ENCODE results near the gene MAGI2. TPM values are rescaled to one million over a fixed set of nuclear protein-coding genes. Genes with fewer than 3 reads are reported as not detected.

The MAGI2 gene
- polyA plus RNA-seq, 3 donors: 0.03 to 0.11 TPM; not detected in 1

- no peak overlapping the region for H3K9ac ChIP-seq (ENCODE audit: insufficient read depth, low read length, poor library complexity, severe bottlenecking)
- DNase-seq: no peak
- peaks cover 0 to under 1% (median 0%) of the 10 kb centered on the region in 3 donors for H3K27me3 Mint-ChIP-seq (ENCODE audit: low read depth in 3 of 3)
- H3K4me1 ChIP-seq (ENCODE audit: control insufficient read depth in 1 of 2, insufficient read depth in 2 of 2, low read length in 2 of 2): no peaks in the 10 kb centered on the region
- H3K27ac ChIP-seq (ENCODE audit: low read depth in 1 of 2, low read length in 2 of 2): no peak overlapping the region
- no peak overlapping the region for H3K27ac Mint-ChIP-seq
- H3K9me3 ChIP-seq (replicated peaks in 1 of 2; ENCODE audit: control insufficient read depth in 1 of 2, insufficient read depth in 1 of 2, low read length in 2 of 2): no peaks in the 10 kb centered on the region
- H3K4me3 Mint-ChIP-seq: no peak overlapping the region
- H3K27me3 ChIP-seq (ENCODE audit: control insufficient read depth in 2 of 2, insufficient read depth in 2 of 2, low read length in 2 of 2): no peaks in the 10 kb centered on the region
- TF ChIP-seq CTCF (IDR thresholded peaks at IDR 0.05): no peak
- H4K20me1 ChIP-seq (ENCODE audit: insufficient read depth, low read length): no peaks in the 10 kb centered on the region
- no peaks in the 10 kb centered on the region for H3K36me3 ChIP-seq (replicated peaks in 1 of 2; ENCODE audit: control insufficient read depth in 1 of 2, insufficient read depth in 2 of 2, low read length in 2 of 2)
- intact Hi-C loops (cut with micrococcal nuclease): no loop called here
- peaks cover 0 to 1% (median 0%) of the 10 kb centered on the region in 7 donors for H3K9me3 Mint-ChIP-seq
- H3K4me1 Mint-ChIP-seq: no peaks in the 10 kb centered on the region
- no peak overlapping the region for H2AFZ ChIP-seq (ENCODE audit: insufficient read depth, low read depth, low read length, poor library complexity, severe bottlenecking)
- H3K4me3 ChIP-seq (replicated peaks in 1 of 3; ENCODE audit: low read depth in 2 of 3, low read length in 3 of 3): no peak overlapping the region
- no peak overlapping the region for H3K4me2 ChIP-seq (replicated peaks; ENCODE audit: extremely low read depth, low read length, poor library complexity, severe bottlenecking)
- H3K36me3 Mint-ChIP-seq: peaks cover 0 to 7% of the 10 kb centered on the region in 2 donors
- no peaks in the 10 kb centered on the region for H3K79me2 ChIP-seq (ENCODE audit: insufficient read depth, low read length)
Observed at GRCh38 chr7:77967429-77967828, 1486.0 kb downstream of the MAGI2 start.

Small RNAs within 50 kb of the gene (small RNA-seq; reads per million reads assigned to genes)
- gene RNU6-337P (ENCODE audit: insufficient read length, low read depth) (not detected), gene RNU6-530P (ENCODE audit: insufficient read length, low read depth) (not detected)

All from CD14-positive monocyte (primary cell).